AG09319 (cell line): Measurements from ENCODE around the gene DOCK7.

Source experiments
- DNase-seq: peaks from one replicate; pipeline ENCODE4 v3.0.0-alpha.2; 2010; ENCODE audit warnings: low read depth; ENCODE audit errors: extremely low read depth
- CTCF ChIP-seq: IDR thresholded peaks from 2 replicates; pipeline ENCODE4 v1.5.1; 2011; ENCODE audit warnings: low read depth, mild to moderate bottlenecking, inconsistent platforms, low read length, moderate library complexity

DOCK7 gene

GRCh38 chr1:62467092-62467491 lies 221.1 kb downstream of the DOCK7 start:
- DNase-seq, result no peak
- TF ChIP-seq CTCF, result no peak

GRCh38 chr1:62462370-62462769 lies 225.8 kb downstream of the DOCK7 start:
- DNase-seq, result no peak
- TF ChIP-seq CTCF, result no peak

GRCh38 chr1:62457955-62458354 lies 230.2 kb downstream of the DOCK7 start:
- TF ChIP-seq CTCF, result no peak

GRCh38 chr1:62452951-62453350 lies 235.2 kb downstream of the DOCK7 start:
- TF ChIP-seq CTCF, result no peak
- DNase-seq, result no peak

More at GRCh38 chr1:62457955-62458354, 230.2 kb downstream of the DOCK7 start:
- DNase-seq, result no peak

GRCh38 chr1:62450301-62450700 lies 237.9 kb downstream of the DOCK7 start:
- TF ChIP-seq CTCF, result no peak
- DNase-seq, result no peak

GRCh38 chr1:62448221-62448933 lies 239.8 kb downstream of the DOCK7 start:
- TF ChIP-seq CTCF, result no peak
- DNase-seq, result no peak

- no peak for DNase-seq
- TF ChIP-seq CTCF, result no peak
Measured at GRCh38 chr1:62444701-62445100, 243.5 kb downstream of the DOCK7 start.
